ENCODE data around the gene PARD3. TPM values are rescaled to one million over a fixed set of nuclear protein-coding genes. Genes with fewer than 3 reads are reported as not detected.

The PARD3 gene
- total and polyA plus RNA-seq, 2 donors (not counting 3 experiments of a cell fraction or from before 2014, with no cell fraction given), result 7.3 to 24.1 TPM

GRCh38 chr10:34540492-34540891 is 274.6 kb downstream of the PARD3 start:
- Histone ChIP-seq H3K36me3 (ENCODE audit: control insufficient read depth in 2 of 2, extremely low read depth in 1 of 2, insufficient read depth in 2 of 2, low read length in 2 of 2) (no peaks in the 10 kb centered on the region), H3K9me3 (replicated peaks; ENCODE audit: control insufficient read depth, insufficient read depth, low read length) (no peaks in the 10 kb centered on the region), H3K4me2 (ENCODE audit: insufficient read depth, low read length) (no peak overlapping the region), H3K79me2 (ENCODE audit: control insufficient read depth, insufficient read depth, low read length) (no peaks in the 10 kb centered on the region), H3K4me1 (ENCODE audit: control insufficient read depth, extremely low read depth, insufficient read depth, low read length) (no peaks in the 10 kb centered on the region), H3K4me3 (replicated peaks in 1 of 3; ENCODE audit: insufficient read depth in 1 of 3, low read depth in 1 of 3, low read length in 3 of 3) (no peak overlapping the region), H3K27me3 (ENCODE audit: control insufficient read depth in 2 of 2, insufficient read depth in 2 of 2, low read length in 2 of 2) (no peaks in the 10 kb centered on the region), H3K27ac (ENCODE audit: insufficient read depth, low read depth, low read length) (no peak overlapping the region), H3K9ac (replicated peaks; ENCODE audit: extremely low read depth, insufficient read depth, low read length) (no peak overlapping the region), H2AFZ (ENCODE audit: low read depth, low read length) (no peak overlapping the region), H3K9me1 (replicated peaks; ENCODE audit: control insufficient read depth, extremely low read depth, insufficient read depth, low read length) (no peaks in the 10 kb centered on the region), H4K20me1 (replicated peaks; ENCODE audit: control insufficient read depth, extremely low read depth, insufficient read depth, low read length) (no peaks in the 10 kb centered on the region)
- ChIA-PET POLR2A (no interaction called here), CTCF (no interaction called here)
- DNase-seq (ENCODE audit: low read depth, low spot score) (no peak), FAIRE-seq (no peak)
- dilution Hi-C loops (cut with MboI; ENCODE audit: extremely low pct_ligation_motif_present, low sequenced_read_pairs), result no loop called here
- TF ChIP-seq FOS (IDR thresholded peaks at IDR 0.05; ENCODE audit: borderline replicate concordance, insufficient read depth, low read length), result no peak
- TF ChIP-seq CTCF (IDR thresholded peaks at IDR 0.05; ENCODE audit: extremely low read depth in 1 of 2, insufficient read depth in 1 of 2, low read depth in 1 of 2, low read length in 2 of 2), result no peak
- no peak for TF ChIP-seq POLR2A (IDR thresholded peaks at IDR 0.05; ENCODE audit: low read depth, low read length)
- TF ChIP-seq JUN (IDR thresholded peaks at IDR 0.05; ENCODE audit: borderline replicate concordance, insufficient read depth, insufficient read length, low read depth), result no peak
- no peak for TF ChIP-seq MAX (IDR thresholded peaks at IDR 0.05; ENCODE audit: insufficient read depth, insufficient read length)
- TF ChIP-seq MYC (IDR thresholded peaks at IDR 0.05; ENCODE audit: low read depth, low read length), result no peak
- no peak for TF ChIP-seq GATA2 (IDR thresholded peaks at IDR 0.05; ENCODE audit: insufficient read depth, insufficient read length, low read depth, low read length)
- no peak for TF ChIP-seq POLR2AphosphoS5 (IDR thresholded peaks at IDR 0.05; ENCODE audit: insufficient read depth, low read depth, low read length)
- no peak for TF ChIP-seq EZH2 (IDR thresholded peaks at IDR 0.05; ENCODE audit: borderline replicate concordance, low read depth, low read length, severe bottlenecking)
- no TSS peak for BruUV-seq (replicated peaks)
- intact Hi-C loops (cut with micrococcal nuclease), result no loop called here
